ENCODE results near the gene ADGRG4. TPM values are rescaled to one million over a fixed set of nuclear protein-coding genes. Genes with fewer than 3 reads are reported as not detected.

Gene ADGRG4
- polyA plus RNA-seq, 3 donors = not detected

- Histone ChIP-seq H3K4me1 (ENCODE audit: control insufficient read depth in 1 of 2, insufficient read depth in 2 of 2, low read length in 2 of 2) (no peaks in the 10 kb centered on the region), H2AFZ (ENCODE audit: insufficient read depth, low read depth, low read length, poor library complexity, severe bottlenecking) (no peak overlapping the region), H3K79me2 (ENCODE audit: insufficient read depth, low read length) (no peaks in the 10 kb centered on the region), H3K4me2 (replicated peaks; ENCODE audit: extremely low read depth, low read length, poor library complexity, severe bottlenecking) (no peak overlapping the region), H3K4me3 (replicated peaks in 1 of 3; ENCODE audit: low read depth in 2 of 3, low read length in 3 of 3) (no peak overlapping the region), H3K9me3 (replicated peaks in 1 of 2; ENCODE audit: control insufficient read depth in 1 of 2, insufficient read depth in 1 of 2, low read length in 2 of 2) (no peaks in the 10 kb centered on the region), H3K9ac (ENCODE audit: insufficient read depth, low read length, poor library complexity, severe bottlenecking) (no peak overlapping the region), H3K36me3 (replicated peaks in 1 of 2; ENCODE audit: control insufficient read depth in 1 of 2, insufficient read depth in 2 of 2, low read length in 2 of 2) (no peaks in the 10 kb centered on the region), H4K20me1 (ENCODE audit: insufficient read depth, low read length) (no peaks in the 10 kb centered on the region), H3K27me3 (ENCODE audit: control insufficient read depth in 2 of 2, insufficient read depth in 2 of 2, low read length in 2 of 2) (no peaks in the 10 kb centered on the region), H3K27ac (ENCODE audit: low read depth in 1 of 2, low read length in 2 of 2) (no peak overlapping the region)
- WGBS (ENCODE audit: insufficient coverage) = no CpG with 5 or more reads among the region's 6 CpGs
- peaks cover 0 to 5% (median 4%) of the 10 kb centered on the region in 7 donors for H3K9me3 Mint-ChIP-seq
- H3K4me3 Mint-ChIP-seq = no peak overlapping the region
- DNase-seq = no peak
- H3K27ac Mint-ChIP-seq = no peak overlapping the region
- TF ChIP-seq CTCF (IDR thresholded peaks at IDR 0.05) = no peak
- no peaks in the 10 kb centered on the region for H3K4me1 Mint-ChIP-seq
- no peaks in the 10 kb centered on the region for H3K27me3 Mint-ChIP-seq (ENCODE audit: low read depth in 3 of 3)
- H3K36me3 Mint-ChIP-seq = no peaks in the 10 kb centered on the region
- intact Hi-C loops (cut with micrococcal nuclease) = no loop called here
These were observed 145.4 kb downstream of the ADGRG4 start for GRCh38 chrX:136446208-136446607.

- no peak overlapping the region for H3K4me3 Mint-ChIP-seq
- Histone ChIP-seq H3K9me3 (replicated peaks in 1 of 2; ENCODE audit: control insufficient read depth in 1 of 2, insufficient read depth in 1 of 2, low read length in 2 of 2) (no peaks in the 10 kb centered on the region), H3K79me2 (ENCODE audit: insufficient read depth, low read length) (no peaks in the 10 kb centered on the region), H3K27me3 (ENCODE audit: control insufficient read depth in 2 of 2, insufficient read depth in 2 of 2, low read length in 2 of 2) (no peaks in the 10 kb centered on the region), H4K20me1 (ENCODE audit: insufficient read depth, low read length) (no peaks in the 10 kb centered on the region), H3K4me2 (replicated peaks; ENCODE audit: extremely low read depth, low read length, poor library complexity, severe bottlenecking) (no peak overlapping the region), H3K27ac (ENCODE audit: low read depth in 1 of 2, low read length in 2 of 2) (no peak overlapping the region), H2AFZ (ENCODE audit: insufficient read depth, low read depth, low read length, poor library complexity, severe bottlenecking) (no peak overlapping the region), H3K4me1 (ENCODE audit: control insufficient read depth in 1 of 2, insufficient read depth in 2 of 2, low read length in 2 of 2) (no peaks in the 10 kb centered on the region), H3K9ac (ENCODE audit: insufficient read depth, low read length, poor library complexity, severe bottlenecking) (no peak overlapping the region), H3K4me3 (replicated peaks in 1 of 3; ENCODE audit: low read depth in 2 of 3, low read length in 3 of 3) (no peak overlapping the region), H3K36me3 (replicated peaks in 1 of 2; ENCODE audit: control insufficient read depth in 1 of 2, insufficient read depth in 2 of 2, low read length in 2 of 2) (no peaks in the 10 kb centered on the region)
- intact Hi-C loops (cut with micrococcal nuclease) = no loop called here
- no CpG with 5 or more reads among the region's 2 CpGs for WGBS (ENCODE audit: insufficient coverage)
- H3K4me1 Mint-ChIP-seq = no peaks in the 10 kb centered on the region
- DNase-seq = no peak
- TF ChIP-seq CTCF (IDR thresholded peaks at IDR 0.05) = no peak
- no peaks in the 10 kb centered on the region for H3K27me3 Mint-ChIP-seq (ENCODE audit: low read depth in 3 of 3)
- no peaks in the 10 kb centered on the region for H3K36me3 Mint-ChIP-seq
- H3K27ac Mint-ChIP-seq = no peak overlapping the region
- H3K9me3 Mint-ChIP-seq = peaks cover 0 to 5% (median 4%) of the 10 kb centered on the region in 7 donors
These were observed 146.5 kb downstream of the ADGRG4 start for GRCh38 chrX:136447308-136447707.
